HCT116 (cell line): ENCODE measurements around the gene ICOS. TPM values are rescaled to one million over a fixed set of nuclear protein-coding genes. Genes with fewer than 3 reads are reported as not detected.

Experiments
- ATAC-seq: fragments of 200-7000 bp; cut with Tn5 transposase; 2 replicates; pipeline ENCODE4 v1.9.1; 2020; ENCODE audit warnings: mild to moderate bottlenecking, moderate library complexity
- BruUV-seq: library from RNA; stranded (reverse); fragments of 400-500 nt; replicated peaks from 2 replicates; lab custom pipeline; 2021; lab: Mats Ljungman, UMichigan
- CTCF ChIA-PET: fragments of 300-600 bp; sonication (Branson Sonifier 250); formaldehyde crosslinking; loops from one replicate; lab custom pipeline; 2021; ENCODE audit warnings: antibody characterized with exemption; lab: Charles Lee
- POLR2A ChIA-PET: fragments of 300-600, 350-600 bp; sonication (Branson Sonifier 250); formaldehyde crosslinking; loops from one replicate; lab custom pipeline; 2021; ENCODE audit warnings: antibody characterized with exemption; lab: Charles Lee
- RAD21 ChIA-PET, 2 experiments: fragments of 300-600 bp; sonication (Branson Sonifier 250); formaldehyde crosslinking; loops; one replicate each; lab custom pipeline; 2023; ENCODE audit warnings: low total read pairs in 2 of 2; ENCODE audit not compliant: uncharacterized antibody in 2 of 2, unreplicated experiment in 2 of 2, low non-redundant PET in 1 of 2; lab: Charles Lee
- DNase-seq: peaks from one replicate; pipeline ENCODE4 v3.0.0-alpha.2; 2010; ENCODE audit warnings: low read depth, low spot score
- H2AFZ ChIP-seq: fragments of 200-600 bp; shearing (Covaris generic), sonication (generic); 2 replicates; pipeline ENCODE4 v1.6.1; 2017; ENCODE audit warnings: low read depth, mixed run types, mixed read lengths, antibody characterized with exemption, low read length; ENCODE audit not compliant: poor library complexity, severe bottlenecking
- H3K27ac ChIP-seq: 2 replicates; pipeline ENCODE4 v1.5.1; 2012; ENCODE audit warnings: low read depth, low read length
- H3K27me3 ChIP-seq: fragments of 200-600 bp; sonication (generic); 2 replicates; pipeline ENCODE4 v1.6.1; 2016; ENCODE audit warnings: mixed run types, low read length, mixed read lengths; ENCODE audit not compliant: insufficient read depth
- H3K36me3 ChIP-seq, 2 experiments: fragments of 200-500 bp in 1 of 2; fragments of 200-600 bp in 1 of 2; sonication (Bioruptor generic) in 1 of 2; sonication (generic) in 1 of 2; 2 replicates each; pipeline versions ENCODE4 v1.5.1 to v1.6.1; 2014 to 2016; ENCODE audit warnings: low read length in 2 of 2, inconsistent platforms in 1 of 2, mixed read lengths in 1 of 2, mixed run types in 1 of 2; ENCODE audit not compliant: insufficient read depth in 2 of 2, control insufficient read depth in 1 of 2
- H3K4me1 ChIP-seq, 2 experiments: fragments of 200-600 bp in 1 of 2; sonication (generic) in 1 of 2; 2 replicates each; pipeline versions ENCODE4 v1.5.1 to v1.6.1; 2012 to 2017; ENCODE audit warnings: low read length in 2 of 2, inconsistent platforms in 1 of 2, mild to moderate bottlenecking in 1 of 2, mixed read lengths in 1 of 2, mixed run types in 1 of 2, moderate library complexity in 1 of 2; ENCODE audit not compliant: insufficient read depth in 2 of 2, control insufficient read depth in 1 of 2
- H3K4me2 ChIP-seq: fragments of 200-600 bp; sonication (generic); 2 replicates; pipeline ENCODE4 v1.6.1; 2017; ENCODE audit warnings: mixed run types, low read length, mixed read lengths
- H3K4me3 ChIP-seq, 2 experiments: fragments of 200-600 bp in 1 of 2; sonication (generic) in 1 of 2; replicated peaks in 1 of 2; 2 replicates each; pipeline ENCODE4 v1.5.1; 2011 to 2016; ENCODE audit warnings: low read length in 2 of 2, control low read depth in 1 of 2, low read depth in 1 of 2, mild to moderate bottlenecking in 1 of 2, mixed read lengths in 1 of 2, mixed run types in 1 of 2
- H3K79me2 ChIP-seq: fragments of 200-600 bp; sonication (generic); 2 replicates; pipeline ENCODE4 v1.6.1; 2017; ENCODE audit warnings: mild to moderate bottlenecking, mixed run types, low read length, moderate library complexity, mixed read lengths; ENCODE audit not compliant: insufficient read depth
- H3K9ac ChIP-seq: fragments of 200-600 bp; sonication (generic); 2 replicates; pipeline ENCODE4 v1.6.1; 2016; ENCODE audit warnings: low read length, mixed read lengths
- H3K9me2 ChIP-seq: fragments of 200-600 bp; sonication (generic), shearing (Covaris generic); 2 replicates; pipeline ENCODE4 v1.6.1; 2017; ENCODE audit warnings: mixed run types, mild to moderate bottlenecking, moderate library complexity; ENCODE audit not compliant: insufficient read depth
- H3K9me3 ChIP-seq, 2 experiments: fragments of 200-500 bp in 1 of 2; fragments of 200-600 bp in 1 of 2; sonication (Bioruptor generic) in 1 of 2; sonication (generic) in 1 of 2; 2 replicates each; pipeline ENCODE4 v1.6.1; 2014 to 2017; ENCODE audit warnings: low read length in 2 of 2, mixed read lengths in 2 of 2, inconsistent platforms in 1 of 2, low read depth in 1 of 2, mild to moderate bottlenecking in 1 of 2, mixed run types in 1 of 2, moderate library complexity in 1 of 2; ENCODE audit not compliant: control insufficient read depth in 1 of 2, insufficient read depth in 1 of 2
- H4K20me1 ChIP-seq: fragments of 200-600 bp; sonication (generic), shearing (Covaris generic); 2 replicates; pipeline ENCODE4 v1.6.1; 2017; ENCODE audit warnings: mixed run types, mild to moderate bottlenecking, moderate library complexity; ENCODE audit not compliant: insufficient read depth
- ATF3 ChIP-seq: IDR thresholded peaks from 2 replicates; pipeline ENCODE4 v1.6.1; 2012
- CBX3 ChIP-seq: IDR thresholded peaks from 2 replicates; pipeline ENCODE4 v1.6.1; 2012; ENCODE audit warnings: low read depth
- CEBPB ChIP-seq: IDR thresholded peaks from 2 replicates; pipeline ENCODE4 v1.6.1; 2012; ENCODE audit warnings: low read depth
- CTCF ChIP-seq, 3 experiments: fragments of 200-600 bp in 1 of 3; sonication (generic) in 1 of 3; IDR thresholded peaks in 2 of 3; conservative IDR thresholded peaks in 1 of 3; 2 replicates each; pipeline ENCODE4 v1.5.1; 2012 to 2017; ENCODE audit warnings: low read depth in 2 of 3, low read length in 2 of 3, antibody characterized with exemption in 1 of 3, borderline replicate concordance in 1 of 3, control low read depth in 1 of 3, mild to moderate bottlenecking in 1 of 3, mixed read lengths in 1 of 3, mixed run types in 1 of 3, moderate library complexity in 1 of 3; ENCODE audit not compliant: insufficient read depth in 1 of 3
- EGR1 ChIP-seq: IDR thresholded peaks from 2 replicates; pipeline ENCODE4 v1.6.1; 2012; ENCODE audit warnings: low read depth
- ELF1 ChIP-seq: IDR thresholded peaks from 2 replicates; pipeline ENCODE4 v1.6.1; 2012; ENCODE audit warnings: low read depth, borderline replicate concordance
- EZH2phosphoT487 ChIP-seq: fragments of 200-600 bp; IDR thresholded peaks from 2 replicates; pipeline ENCODE4 v1.6.1; 2018; ENCODE audit warnings: antibody characterized with exemption, borderline replicate concordance
- FOSL1 ChIP-seq: IDR thresholded peaks from 2 replicates; pipeline ENCODE4 v1.6.1; 2012; ENCODE audit warnings: low read depth
- POLR2A ChIP-seq: IDR thresholded peaks from 2 replicates; pipeline ENCODE4 v1.7.0; 2011; ENCODE audit warnings: borderline replicate concordance; ENCODE audit not compliant: insufficient read depth, insufficient read length; ENCODE audit errors: extremely low read depth
- RAD21 ChIP-seq: IDR thresholded peaks from 2 replicates; pipeline ENCODE4 v1.6.1; 2012; ENCODE audit warnings: low read depth, mild to moderate bottlenecking
- REST ChIP-seq: IDR thresholded peaks from 2 replicates; pipeline ENCODE4 v1.6.1; 2012; ENCODE audit warnings: low read depth
- SIN3A ChIP-seq: IDR thresholded peaks from 2 replicates; pipeline ENCODE4 v1.6.1; 2012; ENCODE audit warnings: low read depth
- SP1 ChIP-seq: IDR thresholded peaks from 2 replicates; pipeline ENCODE4 v1.6.1; 2012; ENCODE audit warnings: low read depth
- YY1 ChIP-seq: IDR thresholded peaks from 2 replicates; pipeline ENCODE4 v1.6.1; 2011; ENCODE audit warnings: low read length, low read depth, moderate library complexity, mild to moderate bottlenecking; ENCODE audit not compliant: insufficient replicate concordance; ENCODE audit errors: extremely low read depth
- ZBTB33 ChIP-seq: IDR thresholded peaks from 2 replicates; pipeline ENCODE4 v1.6.1; 2011; ENCODE audit warnings: mild to moderate bottlenecking, low read length, moderate library complexity; ENCODE audit not compliant: insufficient replicate concordance; ENCODE audit errors: extremely low read depth
- ZFX ChIP-seq: fragments of 450-650 bp; IDR thresholded peaks from 2 replicates; pipeline ENCODE4 v1.6.1; 2017
- intact Hi-C: fragments of 100-400 bp; cut with micrococcal nuclease; formaldehyde crosslinking; loops from 2 replicates; pipeline ENCODE4 v1.10.0; 2022
- total RNA-seq: library from RNA; stranded (reverse); gene quantifications from one replicate; pipeline ENCODE4 v1.2.1, GENCODE V29; 2021; ENCODE audit not compliant: unreplicated experiment
- TF ChIP-seq, protein P1 (sequence below): IDR thresholded peaks from 2 replicates; pipeline ENCODE4 v1.6.1; 2012

The ICOS gene
- total RNA-seq, 1 experiment from 2014 or later: not detected

DNA sequence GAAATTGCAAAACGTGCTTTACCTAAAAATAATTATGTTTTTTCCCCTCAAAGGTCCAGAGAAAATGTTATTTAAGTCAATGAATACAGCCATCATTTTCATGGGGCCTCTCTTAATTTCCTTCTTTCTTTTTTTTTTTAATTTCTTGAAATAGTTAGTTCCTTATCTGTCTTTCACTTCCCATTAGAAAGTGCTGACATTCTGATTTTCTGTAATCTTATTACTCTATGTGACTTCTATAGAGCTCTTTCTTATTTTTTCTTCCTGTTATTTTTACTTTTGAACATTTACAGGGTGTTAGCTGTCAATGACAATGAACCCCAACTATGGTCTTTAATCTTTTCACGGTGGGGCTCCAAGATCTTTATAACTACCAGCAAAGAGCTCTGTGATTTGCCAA is 39.0 kb upstream of the ICOS start:
- H3K9me3 ChIP-seq: peaks cover 5 to 7% of the 10 kb centered on the region in 2 experiments; a peak in 2 of 4 replicates
- ChIA-PET POLR2A (no interaction called here), CTCF (no interaction called here), RAD21 (no interaction called here)
- H3K4me2 ChIP-seq: no peak overlapping the region
- no peaks in the 10 kb centered on the region for H3K79me2 ChIP-seq
- no peaks in the 10 kb centered on the region for H3K36me3 ChIP-seq
- H3K9ac ChIP-seq: no peak overlapping the region
- no peak overlapping the region for H3K27ac ChIP-seq
- no peaks in the 10 kb centered on the region for H3K9me2 ChIP-seq
- no peaks in the 10 kb centered on the region for H3K27me3 ChIP-seq
- intact Hi-C loops: no loop called here
- H4K20me1 ChIP-seq: no peaks in the 10 kb centered on the region
- no peak overlapping the region for H3K4me3 ChIP-seq
- no peak for TF ChIP-seq EZH2phosphoT487
- no peak for TF ChIP-seq FOSL1
- TF ChIP-seq CTCF (IDR thresholded peaks at IDR 0.05 in 2 of 3, conservative IDR thresholded peaks at IDR 0.05 in 1 of 3; ENCODE audit: borderline replicate concordance in 1 of 3, insufficient read depth in 1 of 3, low read depth in 2 of 3, low read length in 2 of 3): no peak
- no peak for TF ChIP-seq YY1
- TF ChIP-seq ELF1: no peak
- TF ChIP-seq POLR2A: no peak
- TF ChIP-seq ZFX: no peak
- no peak for TF ChIP-seq RAD21
- TF ChIP-seq CEBPB: no peak
- TF ChIP-seq CBX3: no peak
- TF ChIP-seq SP1: no peak
- no peak for TF ChIP-seq SIN3A
- no peak for TF ChIP-seq ZBTB33
- no peak for TF ChIP-seq REST
- TF ChIP-seq, protein P1, sequence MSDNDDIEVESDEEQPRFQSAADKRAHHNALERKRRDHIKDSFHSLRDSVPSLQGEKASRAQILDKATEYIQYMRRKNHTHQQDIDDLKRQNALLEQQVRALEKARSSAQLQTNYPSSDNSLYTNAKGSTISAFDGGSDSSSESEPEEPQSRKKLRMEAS: no peak
- no peak for TF ChIP-seq EGR1
- TF ChIP-seq ATF3: no peak
- no TSS peak for BruUV-seq
- no peaks in the 10 kb centered on the region for H3K4me1 ChIP-seq
- DNase-seq: no peak
- ATAC-seq: no peak
- no peak overlapping the region for H2AFZ ChIP-seq
